Panc1 (cell line): Measurements from ENCODE around the gene PRRT3. TPM values are rescaled to one million over a fixed set of nuclear protein-coding genes. Genes with fewer than 3 reads are reported as not detected.
A peak's percentile ranks its signal among the peaks of the same experiment; 100 is the strongest.

Source experiments
- ATAC-seq: fragments of 200-7000 bp; cut with Tn5 transposase; 2 replicates; pipeline ENCODE4 v1.9.1; 2020; ENCODE audit warnings: mild to moderate bottlenecking, moderate library complexity
- BruUV-seq: library from RNA; stranded (reverse); fragments of 400-500 nt; replicated peaks from 2 replicates; lab custom pipeline; 2021; lab: Mats Ljungman, UMichigan
- CTCF ChIA-PET: fragments of 300-600 bp; sonication (Branson Sonifier 250); formaldehyde crosslinking; loops from one replicate; lab custom pipeline; 2022; ENCODE audit warnings: antibody characterized with exemption; lab: Charles Lee
- POLR2A ChIA-PET: fragments of 300-600 bp; sonication (Branson Sonifier 250); formaldehyde crosslinking; loops from one replicate; lab custom pipeline; 2022; ENCODE audit warnings: antibody characterized with exemption; lab: Charles Lee
- DNase-seq: peaks from one replicate; pipeline ENCODE4 v3.0.0-alpha.2; 2010; ENCODE audit warnings: low read depth, low spot score
- H3K27ac ChIP-seq: 2 replicates; pipeline ENCODE4 v1.5.1; 2011; ENCODE audit warnings: mild to moderate bottlenecking, low read length, inconsistent platforms
- H3K27me3 ChIP-seq: fragments of 200-500 bp; sonication (Bioruptor generic); 2 replicates; pipeline ENCODE4 v1.6.0; 2014; ENCODE audit warnings: low read length, inconsistent platforms; ENCODE audit not compliant: control insufficient read depth, insufficient read depth
- H3K36me3 ChIP-seq: fragments of 200-500 bp; sonication (Bioruptor generic); 2 replicates; pipeline ENCODE4 v1.5.1; 2014; ENCODE audit warnings: inconsistent platforms, mild to moderate bottlenecking, low read length, moderate library complexity; ENCODE audit not compliant: control insufficient read depth, insufficient read depth
- H3K4me1 ChIP-seq: 2 replicates; pipeline ENCODE4 v1.5.1; 2011; ENCODE audit warnings: inconsistent platforms, mild to moderate bottlenecking, low read length, moderate library complexity; ENCODE audit not compliant: control insufficient read depth, insufficient read depth
- H3K4me3 ChIP-seq, 2 experiments: 2 replicates each; pipeline ENCODE4 v1.5.1; 2011 to 2012; ENCODE audit warnings: low read depth in 2 of 2, low read length in 2 of 2, mild to moderate bottlenecking in 2 of 2, inconsistent platforms in 1 of 2, moderate library complexity in 1 of 2
- H3K9me3 ChIP-seq: fragments of 200-500 bp; sonication (Bioruptor generic); 2 replicates; pipeline ENCODE4 v1.5.1; 2014; ENCODE audit warnings: low read depth, mild to moderate bottlenecking, inconsistent platforms, low read length, moderate library complexity; ENCODE audit not compliant: control insufficient read depth, insufficient read depth
- POLR2AphosphoS5 ChIP-seq: IDR thresholded peaks from 2 replicates; pipeline ENCODE4 v1.6.1; 2012; ENCODE audit warnings: mild to moderate bottlenecking, low read depth, low read length, moderate library complexity
- SIN3A ChIP-seq: IDR thresholded peaks from 2 replicates; pipeline ENCODE4 v1.6.1; 2012; ENCODE audit warnings: low read depth, mild to moderate bottlenecking, low read length, moderate library complexity, borderline replicate concordance; ENCODE audit not compliant: insufficient read depth
- TCF7L2 ChIP-seq: IDR thresholded peaks from 2 replicates; pipeline ENCODE4 v1.6.1; 2011; ENCODE audit warnings: mild to moderate bottlenecking, low read depth, low read length, inconsistent platforms
- in situ Hi-C: cut with HindIII; loops from 2 replicates; pipeline ENCODE4 v1.10.0; 2016; ENCODE audit warnings: low sequenced_read_pairs, low pct_unique_long_range_greater_than_20kb
- intact Hi-C: fragments of 100-400 bp; cut with micrococcal nuclease; formaldehyde crosslinking; loops from one replicate; pipeline ENCODE4 v1.10.0; 2022; ENCODE audit not compliant: unreplicated experiment
- total RNA-seq: library from RNA; stranded (reverse); gene quantifications from one replicate; pipeline ENCODE4 v1.2.1, GENCODE V29; 2021; ENCODE audit not compliant: unreplicated experiment
- TF ChIP-seq, protein P1 (sequence below): fragments of 450-650 bp; IDR thresholded peaks from 2 replicates; pipeline ENCODE4 v1.5.1; 2017; ENCODE audit warnings: mild to moderate bottlenecking
- TF ChIP-seq, protein P2 (sequence below), 2 experiments: IDR thresholded peaks; 2 replicates each; pipeline ENCODE4 v1.6.1; 2011 to 2012; ENCODE audit warnings: low read depth in 2 of 2, control low read depth in 1 of 2, low read length in 1 of 2, mild to moderate bottlenecking in 1 of 2, moderate library complexity in 1 of 2; ENCODE audit not compliant: insufficient read depth in 1 of 2

The PRRT3 gene
- total RNA-seq, 1 experiment from 2014 or later: 1.1 TPM

DNA sequence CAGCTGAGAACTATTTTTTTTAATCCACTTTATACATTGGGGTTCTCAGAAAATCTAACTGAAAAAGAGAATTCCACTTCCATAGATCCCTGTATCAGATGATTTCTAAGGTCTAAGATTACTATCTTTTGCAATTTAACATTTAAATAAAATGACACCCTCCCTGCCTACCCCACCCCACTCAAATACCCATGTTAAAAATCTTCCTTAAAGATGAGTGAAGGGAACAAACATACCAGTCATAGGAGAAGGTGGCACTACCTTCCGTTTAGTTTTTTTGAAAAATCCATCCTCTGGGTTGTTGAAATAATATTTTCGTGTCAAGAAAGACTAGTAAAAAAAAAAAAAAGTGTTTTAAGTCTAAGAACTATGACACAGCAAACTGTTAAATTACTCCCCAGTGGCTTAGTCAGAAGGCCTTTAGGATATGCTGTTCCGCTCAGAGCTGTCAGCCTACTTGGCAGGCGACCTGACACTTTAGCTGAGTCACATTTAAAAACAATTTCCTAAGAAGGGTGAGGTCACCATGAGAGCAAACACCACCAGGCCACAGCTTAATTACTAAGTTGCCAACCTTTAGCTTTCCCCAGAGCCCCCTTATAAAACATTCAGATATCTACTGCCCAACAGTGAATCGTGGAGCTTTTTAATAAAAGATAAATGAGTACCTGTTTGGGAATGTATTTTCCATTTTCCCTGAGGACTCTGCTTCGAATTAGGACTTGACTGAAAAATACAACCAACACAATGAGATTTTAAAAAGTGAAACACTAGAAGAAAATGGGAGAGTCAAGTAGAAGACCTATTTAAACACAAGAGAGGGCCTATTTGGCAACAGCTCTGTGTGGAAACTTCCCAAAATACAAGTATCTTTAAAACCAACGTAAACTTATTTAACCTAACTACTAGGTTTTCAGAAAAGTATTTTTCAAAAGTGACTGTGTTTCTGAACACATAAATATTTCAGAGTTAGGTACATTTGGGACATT is 24.8 kb upstream of the PRRT3 start:
- DNase-seq: peak; percentile 87
- intact Hi-C loops (no loop called here), in situ Hi-C loops (no loop called here)
- Histone ChIP-seq H3K4me3 (no peak overlapping the region), H3K27ac (peak overlapping the region; percentile 30; the same call in 1 of the 2 replicates), H3K9me3 (no peaks in the 10 kb centered on the region), H3K36me3 (no peaks in the 10 kb centered on the region; the same call in 1 of the 2 replicates), H3K27me3 (no peaks in the 10 kb centered on the region), H3K4me1 (peaks cover 14% of the 10 kb centered on the region)
- TF ChIP-seq TCF7L2: no peak
- TF ChIP-seq POLR2AphosphoS5: peak; percentile 61; the same call in 1 of the 2 replicates
- peak; percentile 77; the same call in 1 of the 2 replicates for TF ChIP-seq SIN3A
- BruUV-seq: no TSS peak
- ATAC-seq: peak; percentile 99
- ChIA-PET CTCF (no interaction called here), POLR2A (interaction anchor here (0.5 kb wide), 1 partner anchor 18 kb away, joined by 3 read pairs; no protein-coding TSS in a partner anchor)

DNA sequence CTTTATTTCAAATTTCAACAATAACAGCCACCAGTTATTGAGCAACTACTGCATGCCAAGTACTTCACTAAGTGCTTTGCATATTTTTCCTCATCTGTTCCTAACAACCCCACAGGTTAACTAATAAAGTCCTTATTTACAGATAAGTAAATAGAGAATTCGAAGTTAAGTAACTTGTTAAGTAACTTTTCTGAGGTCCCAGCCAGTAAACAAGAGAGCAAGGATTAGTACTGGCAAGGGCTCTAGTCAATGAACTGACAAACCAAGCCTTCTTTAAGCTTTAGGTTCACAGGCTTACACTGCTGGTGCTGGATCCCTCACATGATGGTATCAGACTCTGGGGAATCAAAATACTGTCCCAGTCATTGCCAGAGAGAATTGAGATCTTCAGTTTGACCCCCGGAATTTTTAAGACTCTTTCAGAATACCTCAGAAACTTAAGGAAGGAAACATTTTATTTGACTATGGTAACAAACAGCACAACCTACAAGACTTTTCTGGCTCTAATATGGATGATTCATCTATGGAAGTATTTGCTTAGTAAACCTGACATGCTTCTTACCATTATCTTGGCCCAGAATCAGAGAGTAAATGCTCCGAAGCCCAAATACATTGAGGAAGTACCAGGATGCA is 17.9 kb upstream of the PRRT3 start:
- Histone ChIP-seq H3K4me3 (no peak overlapping the region), H3K36me3 (peaks cover 6% of the 10 kb centered on the region), H3K27ac (no peak overlapping the region), H3K9me3 (no peaks in the 10 kb centered on the region), H3K27me3 (no peaks in the 10 kb centered on the region), H3K4me1 (0 out of 2 replicates have a peak, but pooled peaks cover 4% of the 10 kb centered on the region)
- in situ Hi-C loops: no loop called here
- intact Hi-C loops: no loop called here
- DNase-seq (no peak), ATAC-seq (peak; percentile 73)
- POLR2A ChIA-PET: no interaction called here
- CTCF ChIA-PET: no interaction called here
- no TSS peak for BruUV-seq
- TF ChIP-seq, protein P1, sequence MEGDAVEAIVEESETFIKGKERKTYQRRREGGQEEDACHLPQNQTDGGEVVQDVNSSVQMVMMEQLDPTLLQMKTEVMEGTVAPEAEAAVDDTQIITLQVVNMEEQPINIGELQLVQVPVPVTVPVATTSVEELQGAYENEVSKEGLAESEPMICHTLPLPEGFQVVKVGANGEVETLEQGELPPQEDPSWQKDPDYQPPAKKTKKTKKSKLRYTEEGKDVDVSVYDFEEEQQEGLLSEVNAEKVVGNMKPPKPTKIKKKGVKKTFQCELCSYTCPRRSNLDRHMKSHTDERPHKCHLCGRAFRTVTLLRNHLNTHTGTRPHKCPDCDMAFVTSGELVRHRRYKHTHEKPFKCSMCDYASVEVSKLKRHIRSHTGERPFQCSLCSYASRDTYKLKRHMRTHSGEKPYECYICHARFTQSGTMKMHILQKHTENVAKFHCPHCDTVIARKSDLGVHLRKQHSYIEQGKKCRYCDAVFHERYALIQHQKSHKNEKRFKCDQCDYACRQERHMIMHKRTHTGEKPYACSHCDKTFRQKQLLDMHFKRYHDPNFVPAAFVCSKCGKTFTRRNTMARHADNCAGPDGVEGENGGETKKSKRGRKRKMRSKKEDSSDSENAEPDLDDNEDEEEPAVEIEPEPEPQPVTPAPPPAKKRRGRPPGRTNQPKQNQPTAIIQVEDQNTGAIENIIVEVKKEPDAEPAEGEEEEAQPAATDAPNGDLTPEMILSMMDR: no peak
- TF ChIP-seq POLR2AphosphoS5 (no peak), TCF7L2 (no peak), SIN3A (no peak)
- TF ChIP-seq, protein P2, sequence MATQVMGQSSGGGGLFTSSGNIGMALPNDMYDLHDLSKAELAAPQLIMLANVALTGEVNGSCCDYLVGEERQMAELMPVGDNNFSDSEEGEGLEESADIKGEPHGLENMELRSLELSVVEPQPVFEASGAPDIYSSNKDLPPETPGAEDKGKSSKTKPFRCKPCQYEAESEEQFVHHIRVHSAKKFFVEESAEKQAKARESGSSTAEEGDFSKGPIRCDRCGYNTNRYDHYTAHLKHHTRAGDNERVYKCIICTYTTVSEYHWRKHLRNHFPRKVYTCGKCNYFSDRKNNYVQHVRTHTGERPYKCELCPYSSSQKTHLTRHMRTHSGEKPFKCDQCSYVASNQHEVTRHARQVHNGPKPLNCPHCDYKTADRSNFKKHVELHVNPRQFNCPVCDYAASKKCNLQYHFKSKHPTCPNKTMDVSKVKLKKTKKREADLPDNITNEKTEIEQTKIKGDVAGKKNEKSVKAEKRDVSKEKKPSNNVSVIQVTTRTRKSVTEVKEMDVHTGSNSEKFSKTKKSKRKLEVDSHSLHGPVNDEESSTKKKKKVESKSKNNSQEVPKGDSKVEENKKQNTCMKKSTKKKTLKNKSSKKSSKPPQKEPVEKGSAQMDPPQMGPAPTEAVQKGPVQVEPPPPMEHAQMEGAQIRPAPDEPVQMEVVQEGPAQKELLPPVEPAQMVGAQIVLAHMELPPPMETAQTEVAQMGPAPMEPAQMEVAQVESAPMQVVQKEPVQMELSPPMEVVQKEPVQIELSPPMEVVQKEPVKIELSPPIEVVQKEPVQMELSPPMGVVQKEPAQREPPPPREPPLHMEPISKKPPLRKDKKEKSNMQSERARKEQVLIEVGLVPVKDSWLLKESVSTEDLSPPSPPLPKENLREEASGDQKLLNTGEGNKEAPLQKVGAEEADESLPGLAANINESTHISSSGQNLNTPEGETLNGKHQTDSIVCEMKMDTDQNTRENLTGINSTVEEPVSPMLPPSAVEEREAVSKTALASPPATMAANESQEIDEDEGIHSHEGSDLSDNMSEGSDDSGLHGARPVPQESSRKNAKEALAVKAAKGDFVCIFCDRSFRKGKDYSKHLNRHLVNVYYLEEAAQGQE (IDR thresholded peaks at IDR 0.05; ENCODE audit: insufficient read depth in 1 of 2, low read depth in 2 of 2, low read length in 1 of 2): no peak
